A673 (cell line): ENCODE data around the gene TIGD6. TPM values are rescaled to one million over a fixed set of nuclear protein-coding genes. Genes with fewer than 3 reads are reported as not detected.
A peak's percentile ranks its signal among the peaks of the same experiment; 100 is the strongest.

ENCODE experiments used
- BruUV-seq: library from RNA; stranded (reverse); fragments of 400-500 nt; replicated peaks from 2 replicates; lab custom pipeline; 2021; lab: Mats Ljungman, UMichigan
- CTCF ChIA-PET: fragments of 300-600 bp; sonication (Branson Sonifier 250); formaldehyde crosslinking; loops from one replicate; lab custom pipeline; 2022; ENCODE audit warnings: antibody characterized with exemption; lab: Charles Lee
- POLR2A ChIA-PET: fragments of 300-600 bp; sonication (Branson Sonifier 250); formaldehyde crosslinking; loops from one replicate; lab custom pipeline; 2022; ENCODE audit warnings: antibody characterized with exemption; ENCODE audit not compliant: low non-redundant PET; lab: Charles Lee
- DNase-seq: peaks from one replicate; pipeline ENCODE4 v3.0.0-alpha.2; 2015; ENCODE audit warnings: low spot score
- H3K27ac ChIP-seq: fragments of 200-600 bp; sonication (generic); 2 replicates; pipeline ENCODE4 v1.5.1; 2016; ENCODE audit warnings: mixed run types, low read depth, mild to moderate bottlenecking, mixed read lengths, antibody characterized with exemption, low read length; ENCODE audit not compliant: poor library complexity, severe bottlenecking
- H3K27me3 ChIP-seq: fragments of 200-600 bp; sonication (generic); replicated peaks from 2 replicates; pipeline ENCODE4 v1.6.1; 2017; ENCODE audit warnings: mixed run types, low read depth, mild to moderate bottlenecking, mixed read lengths, antibody characterized with exemption, low read length; ENCODE audit not compliant: insufficient read depth, poor library complexity
- H3K36me3 ChIP-seq: fragments of 200-600 bp; sonication (generic); 2 replicates; pipeline ENCODE4 v1.6.1; 2016; ENCODE audit warnings: mixed run types, mild to moderate bottlenecking, mixed read lengths, antibody characterized with exemption, low read length; ENCODE audit not compliant: insufficient read depth, poor library complexity, severe bottlenecking
- H3K4me1 ChIP-seq: fragments of 200-600 bp; sonication (generic); 2 replicates; pipeline ENCODE4 v1.6.1; 2017; ENCODE audit warnings: mixed run types, mild to moderate bottlenecking, mixed read lengths, antibody characterized with exemption, low read length; ENCODE audit not compliant: insufficient read depth, poor library complexity, severe bottlenecking
- H3K4me3 ChIP-seq: fragments of 200-600 bp; sonication (generic); 2 replicates; pipeline ENCODE4 v1.5.1; 2016; ENCODE audit warnings: low read depth, mixed run types, mild to moderate bottlenecking, mixed read lengths, low read length; ENCODE audit not compliant: poor library complexity, severe bottlenecking
- H3K9me3 ChIP-seq: fragments of 200-600 bp; sonication (generic); 2 replicates; pipeline ENCODE4 v1.6.1; 2016; ENCODE audit warnings: mixed run types, low read depth, mild to moderate bottlenecking, mixed read lengths, antibody characterized with exemption, low read length; ENCODE audit not compliant: poor library complexity, severe bottlenecking
- EZH2 ChIP-seq: fragments of 200-600 bp; sonication (generic); IDR thresholded peaks from 2 replicates; pipeline ENCODE4 v1.6.1; 2017; ENCODE audit warnings: borderline replicate concordance, low read depth, mild to moderate bottlenecking, mixed read lengths, antibody characterized with exemption, low read length; ENCODE audit not compliant: poor library complexity, severe bottlenecking
- intact Hi-C: fragments of 100-400 bp; cut with micrococcal nuclease; formaldehyde crosslinking; loops from one replicate; pipeline ENCODE4 v1.10.0; 2022; ENCODE audit not compliant: unreplicated experiment
- total RNA-seq: library from RNA; stranded (reverse); gene quantifications from 2 replicates; pipeline ENCODE4 v1.2.3, GENCODE V29; 2021
- TF ChIP-seq, protein P1 (sequence below): fragments of 300-800, 200-600 bp; sonication (generic); conservative IDR thresholded peaks from 2 replicates; pipeline ENCODE4 v1.5.1; 2017; ENCODE audit warnings: low read depth, mild to moderate bottlenecking, antibody characterized with exemption, low read length, moderate library complexity, mixed read lengths

Gene TIGD6
- total RNA-seq, 1 experiment from 2014 or later = 7.5 TPM

DNA sequence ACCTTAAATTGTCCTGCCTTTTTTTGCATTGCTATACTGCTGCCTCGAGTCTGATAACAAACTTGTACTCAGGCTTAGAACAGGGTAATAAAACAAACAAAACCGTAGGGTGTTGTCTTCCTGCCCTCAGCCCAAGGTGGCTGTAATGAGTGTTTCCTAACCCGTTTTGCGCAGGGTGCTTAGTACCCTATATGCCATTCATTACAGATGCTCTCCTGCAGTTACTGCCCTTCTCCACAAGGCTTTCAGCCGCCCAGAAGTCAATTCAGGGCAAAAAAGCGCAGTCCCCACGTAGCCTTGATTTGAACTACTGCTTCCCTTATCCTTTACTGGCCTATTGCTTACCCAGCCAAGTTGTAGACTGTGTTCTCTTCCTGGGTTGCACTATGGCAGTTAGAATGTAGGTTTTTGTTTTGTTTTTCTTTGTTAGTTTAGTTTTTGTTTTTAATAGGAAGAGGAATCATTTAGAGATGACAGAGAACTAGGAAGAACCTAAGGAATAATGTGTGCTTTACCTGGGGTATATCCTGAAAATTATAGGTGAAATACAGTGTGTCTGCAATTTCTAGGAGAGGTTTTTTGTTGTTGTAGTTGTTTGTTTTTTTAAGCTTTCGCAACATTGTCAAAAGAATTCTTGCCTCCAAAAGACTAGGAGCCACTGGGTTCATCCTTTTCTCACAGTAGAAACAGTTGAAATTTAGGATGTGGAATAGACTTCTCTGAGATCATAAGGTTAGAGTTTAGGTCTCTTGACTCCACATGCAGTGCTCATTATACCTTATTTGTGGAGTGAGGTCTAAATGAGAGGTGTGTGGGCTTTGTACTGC, 1.4 kb upstream of the TIGD6 start:
- BruUV-seq = TSS peak; percentile 48
- DNase-seq = peak; percentile 83
- Histone ChIP-seq H3K4me1 (peaks cover 11% of the 10 kb centered on the region), H3K27me3 (no peaks in the 10 kb centered on the region), H3K4me3 (peak overlapping the region; percentile 98), H3K36me3 (peaks cover 24% of the 10 kb centered on the region), H3K9me3 (no peaks in the 10 kb centered on the region), H3K27ac (peak overlapping the region; percentile 92)
- intact Hi-C loops = no loop called here
- CTCF ChIA-PET = no interaction called here
- POLR2A ChIA-PET = no interaction called here
- TF ChIP-seq, protein P1, sequence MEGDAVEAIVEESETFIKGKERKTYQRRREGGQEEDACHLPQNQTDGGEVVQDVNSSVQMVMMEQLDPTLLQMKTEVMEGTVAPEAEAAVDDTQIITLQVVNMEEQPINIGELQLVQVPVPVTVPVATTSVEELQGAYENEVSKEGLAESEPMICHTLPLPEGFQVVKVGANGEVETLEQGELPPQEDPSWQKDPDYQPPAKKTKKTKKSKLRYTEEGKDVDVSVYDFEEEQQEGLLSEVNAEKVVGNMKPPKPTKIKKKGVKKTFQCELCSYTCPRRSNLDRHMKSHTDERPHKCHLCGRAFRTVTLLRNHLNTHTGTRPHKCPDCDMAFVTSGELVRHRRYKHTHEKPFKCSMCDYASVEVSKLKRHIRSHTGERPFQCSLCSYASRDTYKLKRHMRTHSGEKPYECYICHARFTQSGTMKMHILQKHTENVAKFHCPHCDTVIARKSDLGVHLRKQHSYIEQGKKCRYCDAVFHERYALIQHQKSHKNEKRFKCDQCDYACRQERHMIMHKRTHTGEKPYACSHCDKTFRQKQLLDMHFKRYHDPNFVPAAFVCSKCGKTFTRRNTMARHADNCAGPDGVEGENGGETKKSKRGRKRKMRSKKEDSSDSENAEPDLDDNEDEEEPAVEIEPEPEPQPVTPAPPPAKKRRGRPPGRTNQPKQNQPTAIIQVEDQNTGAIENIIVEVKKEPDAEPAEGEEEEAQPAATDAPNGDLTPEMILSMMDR = peak; percentile 57
- no peak for TF ChIP-seq EZH2

DNA sequence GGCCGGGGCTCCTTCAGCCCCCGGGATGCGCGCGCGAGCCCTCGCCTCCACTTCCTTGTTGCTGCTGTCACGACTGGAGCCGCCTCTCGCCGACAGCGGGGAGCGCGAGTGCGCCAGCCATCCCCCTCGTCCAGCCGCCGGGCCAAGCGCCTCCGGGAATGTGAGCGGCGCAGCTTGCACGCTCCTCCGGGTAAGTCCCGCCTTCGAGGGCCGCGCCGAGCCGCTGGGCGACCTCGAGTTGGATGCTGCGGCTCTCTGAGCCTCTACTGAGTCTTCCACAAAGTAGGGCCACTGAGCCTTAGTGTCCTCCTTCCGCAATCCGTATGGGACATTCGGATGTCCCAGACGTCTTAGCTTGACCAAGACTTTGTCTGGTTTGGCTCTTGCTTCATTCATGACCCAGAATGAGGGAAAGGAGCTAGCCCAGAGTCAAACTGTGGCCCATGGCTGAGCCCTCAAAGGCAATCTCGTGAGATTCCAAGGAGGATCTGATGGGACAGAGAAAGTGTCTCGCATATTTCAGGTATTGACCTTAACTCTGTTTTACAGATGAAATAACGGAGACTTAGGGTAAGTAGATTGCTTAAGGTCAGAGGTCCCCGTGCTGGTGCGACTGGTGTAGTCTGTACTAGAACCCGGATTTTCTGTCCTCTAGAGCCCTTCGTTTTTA, 671 bp upstream of the TIGD6 start:
- TF ChIP-seq EZH2 = no peak
- TF ChIP-seq, protein P1 = no peak
- CTCF ChIA-PET = interaction anchor here (0.7 kb wide), 1 partner anchor 10 kb away, joined by 3 read pairs; no protein-coding TSS in a partner anchor
- H3K4me1 ChIP-seq = peaks cover 11% of the 10 kb centered on the region
- POLR2A ChIA-PET = no interaction called here
- peak; percentile 50 for DNase-seq
- intact Hi-C loops = no loop called here
- peak overlapping the region; percentile 98 for H3K4me3 ChIP-seq
- no peaks in the 10 kb centered on the region for H3K27me3 ChIP-seq
- no peaks in the 10 kb centered on the region for H3K9me3 ChIP-seq
- no TSS peak for BruUV-seq
- H3K36me3 ChIP-seq = peaks cover 16% of the 10 kb centered on the region
- peak overlapping the region; percentile 92 for H3K27ac ChIP-seq

DNA sequence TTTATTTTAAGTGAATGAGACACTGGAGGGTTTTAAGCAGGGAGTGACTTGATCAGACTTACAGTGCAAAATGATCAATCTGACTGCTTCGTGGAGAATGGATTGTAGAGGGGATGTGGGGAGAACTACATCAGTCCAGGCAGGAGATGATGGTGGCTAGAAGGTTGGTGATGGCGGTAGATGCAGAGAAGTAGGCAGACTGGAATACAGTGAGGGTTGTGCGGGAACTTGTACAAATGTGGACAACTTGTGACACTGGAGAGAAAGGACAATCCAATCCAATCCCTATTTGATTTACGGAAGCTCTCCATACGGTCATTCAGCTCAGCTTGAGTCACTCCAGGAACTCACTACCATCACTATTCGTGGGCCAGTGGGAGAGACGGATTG, 593 bp downstream of the TIGD6 start:
- Histone ChIP-seq H3K27me3 (no peaks in the 10 kb centered on the region), H3K4me1 (peaks cover 11% of the 10 kb centered on the region), H3K4me3 (peak overlapping the region; percentile 98), H3K36me3 (peaks cover 6% of the 10 kb centered on the region), H3K27ac (peak overlapping the region; percentile 92), H3K9me3 (no peaks in the 10 kb centered on the region)
- no peak for DNase-seq
- CTCF ChIA-PET = no interaction called here
- no TSS peak for BruUV-seq
- TF ChIP-seq, protein P1 = no peak
- no peak for TF ChIP-seq EZH2
- POLR2A ChIA-PET = no interaction called here
- intact Hi-C loops = no loop called here
